ENCODE data around the gene EMC7. TPM values are rescaled to one million over a fixed set of nuclear protein-coding genes. Genes with fewer than 3 reads are reported as not detected.
A peak's percentile ranks its signal among the peaks of the same experiment; 100 is the strongest.
"Not testable (repeated sequence)": the region's sequence is repeated elsewhere in the genome, so short reads cannot be mapped to it uniquely, and the experiment has no call there.

Gene EMC7
- total RNA-seq, 1 donor from 2014 or later = 29.8 TPM

DNA sequence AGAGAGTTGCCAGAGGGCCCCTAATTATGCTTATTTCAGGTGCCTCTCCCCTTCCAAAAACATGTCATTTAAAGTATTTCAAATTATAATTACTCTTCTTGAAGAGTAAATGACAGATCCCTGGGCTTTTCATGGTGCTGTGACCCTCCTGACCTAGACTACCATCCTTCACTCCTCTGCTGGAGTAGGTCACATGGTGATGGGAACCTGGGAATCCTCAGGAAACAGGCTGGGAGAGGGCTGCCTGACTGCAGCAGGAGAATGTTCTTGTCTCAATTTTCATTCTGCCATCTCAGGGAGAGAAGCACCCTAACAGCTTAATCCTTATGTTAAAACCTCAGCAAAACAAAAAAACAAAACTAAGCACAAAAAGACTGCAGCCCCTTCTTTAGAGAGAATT, 24.9 kb upstream of the EMC7 start:
- DNase-seq (ENCODE audit: low read depth, low spot score) = no peak
- peaks cover 2% of the 10 kb centered on the region for H3K27me3 Mint-ChIP-seq (ENCODE audit: low read depth)
- peaks cover 14% of the 10 kb centered on the region for H3K4me1 Mint-ChIP-seq
- H3K36me3 Mint-ChIP-seq (ENCODE audit: low read depth) = no peaks in the 10 kb centered on the region
- H3K27ac Mint-ChIP-seq (ENCODE audit: unreplicated experiment) = no peak overlapping the region
- TF ChIP-seq, protein P1, sequence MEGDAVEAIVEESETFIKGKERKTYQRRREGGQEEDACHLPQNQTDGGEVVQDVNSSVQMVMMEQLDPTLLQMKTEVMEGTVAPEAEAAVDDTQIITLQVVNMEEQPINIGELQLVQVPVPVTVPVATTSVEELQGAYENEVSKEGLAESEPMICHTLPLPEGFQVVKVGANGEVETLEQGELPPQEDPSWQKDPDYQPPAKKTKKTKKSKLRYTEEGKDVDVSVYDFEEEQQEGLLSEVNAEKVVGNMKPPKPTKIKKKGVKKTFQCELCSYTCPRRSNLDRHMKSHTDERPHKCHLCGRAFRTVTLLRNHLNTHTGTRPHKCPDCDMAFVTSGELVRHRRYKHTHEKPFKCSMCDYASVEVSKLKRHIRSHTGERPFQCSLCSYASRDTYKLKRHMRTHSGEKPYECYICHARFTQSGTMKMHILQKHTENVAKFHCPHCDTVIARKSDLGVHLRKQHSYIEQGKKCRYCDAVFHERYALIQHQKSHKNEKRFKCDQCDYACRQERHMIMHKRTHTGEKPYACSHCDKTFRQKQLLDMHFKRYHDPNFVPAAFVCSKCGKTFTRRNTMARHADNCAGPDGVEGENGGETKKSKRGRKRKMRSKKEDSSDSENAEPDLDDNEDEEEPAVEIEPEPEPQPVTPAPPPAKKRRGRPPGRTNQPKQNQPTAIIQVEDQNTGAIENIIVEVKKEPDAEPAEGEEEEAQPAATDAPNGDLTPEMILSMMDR (conservative IDR thresholded peaks at IDR 0.05) = no peak
- H3K9me3 Mint-ChIP-seq = peaks cover 2% of the 10 kb centered on the region
- H3K4me3 Mint-ChIP-seq = no peak overlapping the region

DNA sequence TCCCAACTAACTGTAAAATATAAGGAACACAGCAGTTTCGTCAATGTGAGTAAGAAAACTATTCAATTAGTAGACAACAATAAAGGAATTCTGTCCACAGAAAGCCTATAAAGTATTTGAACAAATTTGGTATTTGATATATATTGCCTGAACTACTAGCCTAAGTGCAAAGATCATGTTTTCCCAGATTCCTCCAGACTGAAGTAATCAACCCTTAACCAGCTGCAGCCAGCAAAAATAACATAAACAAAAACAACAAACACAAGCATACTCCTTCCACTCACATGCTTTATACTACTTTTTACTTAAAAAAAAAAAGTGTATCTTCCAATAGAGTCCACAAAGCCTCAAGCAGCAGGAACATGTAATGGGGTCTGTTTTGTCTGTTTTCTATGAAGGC, 24.3 kb upstream of the EMC7 start:
- Mint-ChIP-seq H3K4me3 (no peak overlapping the region), H3K36me3 (ENCODE audit: low read depth) (no peaks in the 10 kb centered on the region), H3K4me1 (peaks cover 14% of the 10 kb centered on the region), H3K9me3 (peaks cover 2% of the 10 kb centered on the region), H3K27me3 (ENCODE audit: low read depth) (peaks cover 2% of the 10 kb centered on the region), H3K27ac (ENCODE audit: unreplicated experiment) (no peak overlapping the region)
- TF ChIP-seq, protein P1 (conservative IDR thresholded peaks at IDR 0.05) = no peak
- no peak for DNase-seq (ENCODE audit: low read depth, low spot score)

DNA sequence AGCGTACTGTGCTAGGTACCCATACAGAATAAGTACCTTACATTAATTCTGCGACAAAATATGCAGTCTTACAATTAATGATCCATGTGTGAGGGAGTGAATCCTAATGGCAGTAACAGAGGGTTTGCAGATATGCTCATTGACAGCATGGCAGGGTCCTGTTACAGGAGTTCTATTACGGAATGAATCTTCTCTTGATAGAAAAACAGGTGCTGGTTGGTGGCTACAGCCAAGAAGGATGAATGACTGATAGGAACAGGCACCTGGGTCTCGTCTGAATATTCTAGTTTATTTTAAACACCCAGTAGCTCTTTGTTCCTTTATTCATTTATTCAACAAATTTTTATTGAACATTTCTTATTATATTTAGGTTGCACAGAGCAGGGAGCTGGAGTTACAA, 23.0 kb upstream of the EMC7 start:
- Mint-ChIP-seq H3K36me3 (ENCODE audit: low read depth) (no peaks in the 10 kb centered on the region), H3K27me3 (ENCODE audit: low read depth) (peaks cover 8% of the 10 kb centered on the region), H3K27ac (ENCODE audit: unreplicated experiment) (no peak overlapping the region), H3K4me1 (peaks cover 14% of the 10 kb centered on the region), H3K4me3 (no peak overlapping the region), H3K9me3 (peaks cover 2% of the 10 kb centered on the region)
- no peak for DNase-seq (ENCODE audit: low read depth, low spot score)
- TF ChIP-seq, protein P1 (conservative IDR thresholded peaks at IDR 0.05) = no peak

DNA sequence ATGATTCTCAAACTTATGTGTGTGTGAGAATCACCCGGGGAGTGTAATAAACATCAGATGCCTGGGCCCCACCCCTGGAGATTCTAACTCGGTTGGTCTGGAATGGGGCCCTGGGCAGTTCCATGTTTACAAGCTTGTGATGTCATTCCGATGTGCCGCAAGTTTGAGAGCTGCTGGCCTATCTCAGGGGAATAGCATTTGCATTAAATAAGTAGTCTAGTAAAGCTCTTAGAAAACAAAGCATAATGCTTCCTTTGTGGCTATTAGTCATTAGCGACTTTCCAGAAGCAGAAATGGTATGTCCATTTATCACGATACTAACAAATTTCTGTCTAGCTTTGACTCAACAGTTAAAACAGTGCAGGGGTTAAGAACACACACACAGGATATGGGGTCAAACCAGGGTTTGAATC, 21.1 kb upstream of the EMC7 start:
- DNase-seq (ENCODE audit: low read depth, low spot score) = no peak
- peaks cover 2% of the 10 kb centered on the region for H3K9me3 Mint-ChIP-seq
- peak overlapping the region; percentile 9 for H3K27ac Mint-ChIP-seq (ENCODE audit: unreplicated experiment)
- TF ChIP-seq, protein P1 (conservative IDR thresholded peaks at IDR 0.05) = no peak
- H3K4me1 Mint-ChIP-seq = peaks cover 14% of the 10 kb centered on the region
- H3K36me3 Mint-ChIP-seq (ENCODE audit: low read depth) = no peaks in the 10 kb centered on the region
- peaks cover 10% of the 10 kb centered on the region for H3K27me3 Mint-ChIP-seq (ENCODE audit: low read depth)
- no peak overlapping the region for H3K4me3 Mint-ChIP-seq

DNA sequence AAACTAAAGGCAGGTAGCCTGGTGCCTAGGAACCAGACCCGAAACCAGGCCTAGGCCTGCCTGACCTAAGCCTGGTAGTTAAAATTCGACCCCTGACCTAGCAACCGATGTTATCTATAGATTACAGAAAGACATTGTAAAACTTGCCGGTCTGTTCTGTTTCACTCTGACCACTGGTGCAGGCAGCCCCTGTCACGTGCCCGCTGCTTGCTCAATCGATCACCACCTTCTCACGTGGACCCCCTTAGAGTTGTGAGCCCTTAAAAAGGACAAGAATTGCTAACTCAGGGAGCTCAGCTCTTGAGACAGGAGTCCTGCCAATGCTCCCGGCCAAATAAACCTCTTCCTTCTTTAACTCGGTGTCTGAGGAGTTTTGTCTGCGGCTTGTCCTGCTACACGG, 20.1 kb upstream of the EMC7 start:
- not testable (repeated sequence) for H3K9me3 Mint-ChIP-seq; DNase-seq (ENCODE audit: low read depth, low spot score); H3K27ac Mint-ChIP-seq (ENCODE audit: unreplicated experiment); H3K36me3 Mint-ChIP-seq (ENCODE audit: low read depth); H3K4me3 Mint-ChIP-seq
- Mint-ChIP-seq H3K27me3 (ENCODE audit: low read depth) (peaks cover 12% of the 10 kb centered on the region), H3K4me1 (peaks cover 14% of the 10 kb centered on the region)

DNA sequence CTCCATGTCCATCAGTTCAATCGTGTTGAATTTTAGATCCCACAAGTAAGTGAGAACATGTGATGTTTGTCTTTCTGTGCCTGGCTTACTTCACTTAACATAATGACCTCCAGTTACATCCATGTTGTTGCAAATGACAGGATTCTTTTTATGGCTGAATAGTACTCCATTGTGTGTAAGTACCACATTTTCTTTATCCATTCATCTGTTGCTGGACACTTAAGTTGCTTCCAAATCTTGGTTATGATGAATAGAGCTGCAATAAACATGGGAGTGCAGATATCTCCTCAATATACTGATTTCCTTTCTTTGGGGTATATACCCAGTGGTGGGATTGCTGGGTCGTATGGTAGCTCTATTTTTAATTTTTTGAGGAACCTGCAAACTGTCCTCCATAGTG, 18.8 kb upstream of the EMC7 start:
- not testable (repeated sequence) for H3K27ac Mint-ChIP-seq (ENCODE audit: unreplicated experiment); H3K4me1 Mint-ChIP-seq; H3K36me3 Mint-ChIP-seq (ENCODE audit: low read depth); H3K9me3 Mint-ChIP-seq; DNase-seq (ENCODE audit: low read depth, low spot score); H3K4me3 Mint-ChIP-seq
- peaks cover 10% of the 10 kb centered on the region for H3K27me3 Mint-ChIP-seq (ENCODE audit: low read depth)

DNA sequence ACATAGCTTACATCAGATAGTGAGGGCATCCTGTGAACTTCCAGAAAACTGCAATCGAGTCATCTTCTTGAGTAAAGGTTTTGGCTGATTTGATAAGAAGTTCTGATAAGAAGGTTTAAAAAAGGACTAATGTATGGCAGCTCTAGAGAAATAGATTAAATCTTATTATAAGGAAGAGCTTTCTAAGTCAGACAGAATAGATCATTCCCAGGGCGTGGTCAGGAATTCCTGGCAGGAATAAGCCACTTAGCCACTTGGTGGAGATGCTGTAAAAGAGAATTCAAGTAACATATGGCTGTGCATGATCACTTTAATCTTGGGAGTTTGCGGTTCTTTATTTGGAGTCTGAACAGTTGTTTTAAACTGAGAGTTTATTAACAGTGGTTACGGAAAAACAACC, 17.6 kb upstream of the EMC7 start:
- TF ChIP-seq, protein P1 (conservative IDR thresholded peaks at IDR 0.05) = no peak
- Mint-ChIP-seq H3K27me3 (ENCODE audit: low read depth) (peaks cover 12% of the 10 kb centered on the region), H3K4me3 (no peak overlapping the region), H3K36me3 (ENCODE audit: low read depth) (no peaks in the 10 kb centered on the region), H3K27ac (ENCODE audit: unreplicated experiment) (no peak overlapping the region), H3K4me1 (peaks cover 8% of the 10 kb centered on the region), H3K9me3 (no peaks in the 10 kb centered on the region)
- DNase-seq (ENCODE audit: low read depth, low spot score) = no peak

All from neural crest cell (in vitro differentiated cells).